ENCODE results near the gene GAST. TPM values are rescaled to one million over a fixed set of nuclear protein-coding genes. Genes with fewer than 3 reads are reported as not detected.

GAST gene
- total RNA-seq, 1 experiment from 2014 or later, result not detected

GRCh38 chr17:41739661-41740352 lies 27.7 kb downstream of the GAST start (continued):
- no peak for TF ChIP-seq REST (IDR thresholded peaks at IDR 0.05; ENCODE audit: low read depth)
- no peak for TF ChIP-seq ZNF274 (IDR thresholded peaks at IDR 0.05; ENCODE audit: low read depth, low read length)
- TF ChIP-seq, protein P1, sequence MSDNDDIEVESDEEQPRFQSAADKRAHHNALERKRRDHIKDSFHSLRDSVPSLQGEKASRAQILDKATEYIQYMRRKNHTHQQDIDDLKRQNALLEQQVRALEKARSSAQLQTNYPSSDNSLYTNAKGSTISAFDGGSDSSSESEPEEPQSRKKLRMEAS (IDR thresholded peaks at IDR 0.05), result no peak
- no peak for TF ChIP-seq EZH2 (IDR thresholded peaks at IDR 0.05)
- no peak for TF ChIP-seq EZH2phosphoT487 (IDR thresholded peaks at IDR 0.05; ENCODE audit: borderline replicate concordance)
- TF ChIP-seq, protein P2, sequence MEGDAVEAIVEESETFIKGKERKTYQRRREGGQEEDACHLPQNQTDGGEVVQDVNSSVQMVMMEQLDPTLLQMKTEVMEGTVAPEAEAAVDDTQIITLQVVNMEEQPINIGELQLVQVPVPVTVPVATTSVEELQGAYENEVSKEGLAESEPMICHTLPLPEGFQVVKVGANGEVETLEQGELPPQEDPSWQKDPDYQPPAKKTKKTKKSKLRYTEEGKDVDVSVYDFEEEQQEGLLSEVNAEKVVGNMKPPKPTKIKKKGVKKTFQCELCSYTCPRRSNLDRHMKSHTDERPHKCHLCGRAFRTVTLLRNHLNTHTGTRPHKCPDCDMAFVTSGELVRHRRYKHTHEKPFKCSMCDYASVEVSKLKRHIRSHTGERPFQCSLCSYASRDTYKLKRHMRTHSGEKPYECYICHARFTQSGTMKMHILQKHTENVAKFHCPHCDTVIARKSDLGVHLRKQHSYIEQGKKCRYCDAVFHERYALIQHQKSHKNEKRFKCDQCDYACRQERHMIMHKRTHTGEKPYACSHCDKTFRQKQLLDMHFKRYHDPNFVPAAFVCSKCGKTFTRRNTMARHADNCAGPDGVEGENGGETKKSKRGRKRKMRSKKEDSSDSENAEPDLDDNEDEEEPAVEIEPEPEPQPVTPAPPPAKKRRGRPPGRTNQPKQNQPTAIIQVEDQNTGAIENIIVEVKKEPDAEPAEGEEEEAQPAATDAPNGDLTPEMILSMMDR (IDR thresholded peaks at IDR 0.05 in 2 of 3, conservative IDR thresholded peaks at IDR 0.05 in 1 of 3; ENCODE audit: borderline replicate concordance in 1 of 3, insufficient read depth in 1 of 3, low read depth in 2 of 3, low read length in 2 of 3), result no peak
- no peak for TF ChIP-seq POLR2AphosphoS5 (IDR thresholded peaks at IDR 0.05; ENCODE audit: low read depth, low read length)
- TF ChIP-seq TCF7L2 (IDR thresholded peaks at IDR 0.05; ENCODE audit: borderline replicate concordance, extremely low read depth, insufficient read depth, insufficient read length), result no peak
- TF ChIP-seq SP1 (IDR thresholded peaks at IDR 0.05; ENCODE audit: low read depth), result no peak

All from HCT116 (cell line).